Common myeloid progenitor, CD34-positive (primary cell): Measurements from ENCODE around the gene GSG1L.
A peak's percentile ranks its signal among the peaks of the same experiment; 100 is the strongest.
"Not testable (repeated sequence)": the region's sequence is repeated elsewhere in the genome, so short reads cannot be mapped to it uniquely, and the experiment has no call there.

Experiments
- CTCF ChIA-PET: fragments of 350-600 bp; sonication (Branson Sonifier 250); formaldehyde crosslinking; loops from one replicate; lab custom pipeline; 2021; ENCODE audit warnings: antibody characterized with exemption; lab: Charles Lee
- POLR2A ChIA-PET: fragments of 350-600 bp; sonication (Branson Sonifier 250); formaldehyde crosslinking; loops from one replicate; lab custom pipeline; 2021; ENCODE audit warnings: antibody characterized with exemption; lab: Charles Lee
- DNase-seq, 3 donors: peaks; one replicate each; pipeline versions ENCODE4 v3.0.0 to v3.0.0-alpha.2; 2013
- H3K27ac ChIP-seq, 2 experiments: 1 replicate in 1 of 2; 2 replicates in 1 of 2; pipeline ENCODE4 v1.7.0; 2013; ENCODE audit warnings: inconsistent platforms in 2 of 2, low read length in 2 of 2, mild to moderate bottlenecking in 2 of 2, low read depth in 1 of 2, moderate library complexity in 1 of 2; ENCODE audit not compliant: severe bottlenecking in 2 of 2, insufficient read depth in 1 of 2, poor library complexity in 1 of 2
- H3K27me3 ChIP-seq, 5 experiments: replicated peaks in 2 of 5; 1 replicate in 3 of 5; 2 replicates in 2 of 5; pipeline versions ENCODE4 v1.6.1 to v1.7.0; 2013; ENCODE audit warnings: low read length in 4 of 5, mild to moderate bottlenecking in 2 of 5, moderate library complexity in 2 of 5, inconsistent platforms in 1 of 5; ENCODE audit not compliant: insufficient read depth in 5 of 5, control insufficient read depth in 4 of 5
- H3K36me3 ChIP-seq, 4 experiments: 1 replicate in 2 of 4; 2 replicates in 2 of 4; pipeline versions ENCODE4 v1.6.1 to v1.7.0; 2013; ENCODE audit warnings: low read length in 3 of 4, control low read depth in 1 of 4, mild to moderate bottlenecking in 1 of 4; ENCODE audit not compliant: control insufficient read depth in 4 of 4, insufficient read depth in 4 of 4
- H3K4me1 ChIP-seq, 4 experiments: 1 replicate in 3 of 4; 2 replicates in 1 of 4; pipeline versions ENCODE4 v1.6.1 to v1.7.1; 2013; ENCODE audit warnings: low read length in 3 of 4, mild to moderate bottlenecking in 3 of 4, control low read depth in 1 of 4, inconsistent platforms in 1 of 4, moderate library complexity in 1 of 4; ENCODE audit not compliant: control insufficient read depth in 4 of 4, insufficient read depth in 4 of 4; ENCODE audit errors: control extremely low read depth in 1 of 4
- H3K4me3 ChIP-seq, 7 experiments: 1 replicate in 4 of 7; 2 replicates in 3 of 7; pipeline versions ENCODE4 v1.5.1 to v1.7.0; 2013; ENCODE audit warnings: mild to moderate bottlenecking in 7 of 7, low read length in 6 of 7, moderate library complexity in 6 of 7, inconsistent platforms in 2 of 7, low read depth in 2 of 7, control low read depth in 1 of 7; ENCODE audit not compliant: insufficient read depth in 4 of 7, control insufficient read depth in 1 of 7; ENCODE audit errors: extremely low read depth in 1 of 7
- H3K9me3 ChIP-seq, 5 experiments: 1 replicate in 4 of 5; 2 replicates in 1 of 5; pipeline versions ENCODE4 v1.6.1 to v1.7.1; 2013; ENCODE audit warnings: low read length in 4 of 5, mild to moderate bottlenecking in 2 of 5, inconsistent platforms in 1 of 5, low read depth in 1 of 5, moderate library complexity in 1 of 5; ENCODE audit not compliant: control insufficient read depth in 4 of 5, insufficient read depth in 2 of 5; ENCODE audit errors: control extremely low read depth in 1 of 5
- WGBS: methylation state at CpG from one replicate; pipeline ENCODE4 v1.1.5; 2013; ENCODE audit not compliant: insufficient coverage; 5-methylcytosine and 5-hydroxymethylcytosine counted together

The GSG1L gene

DNA sequence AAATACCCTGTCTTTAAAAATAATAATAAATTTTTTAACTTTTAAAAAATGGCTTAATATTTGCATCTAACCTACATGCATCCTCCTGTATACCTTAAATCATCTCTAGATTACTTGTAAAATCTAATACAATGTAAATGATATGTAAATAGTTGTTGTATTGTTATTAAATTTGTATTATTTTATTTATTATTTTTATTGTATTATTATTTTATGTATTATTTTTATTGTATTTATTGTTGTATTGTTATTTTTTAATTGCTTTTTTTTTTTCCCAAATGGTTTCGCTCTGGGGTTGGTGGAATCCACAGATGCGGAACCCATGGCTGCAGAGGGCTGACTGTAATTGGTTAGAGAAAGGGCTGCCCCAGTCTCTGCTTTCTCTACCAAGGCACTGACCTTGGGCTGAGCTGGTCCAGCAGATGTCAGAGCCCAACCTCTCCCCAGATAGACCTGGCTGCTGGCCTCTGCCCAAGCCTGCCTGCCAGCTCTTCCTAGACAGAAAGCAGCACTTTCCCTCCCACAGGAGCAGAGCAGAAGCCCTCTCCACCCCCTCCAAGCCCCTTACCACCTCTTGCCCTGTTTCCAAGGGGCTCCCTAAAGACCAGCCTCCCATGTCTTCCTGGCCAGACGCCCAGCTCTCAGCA is 183.8 kb downstream of the GSG1L start:
- H3K27ac ChIP-seq: no peak overlapping the region
- no peaks in the 10 kb centered on the region for H3K4me1 ChIP-seq
- no peak for DNase-seq
- ChIA-PET CTCF (no interaction called here), POLR2A (no interaction called here)
- no peaks in the 10 kb centered on the region for H3K27me3 ChIP-seq
- peaks cover 0 to 22% (median 9%) of the 10 kb centered on the region in 5 experiments for H3K9me3 ChIP-seq
- WGBS: 96% methylated on average over 3 of the region's 3 CpGs
- H3K4me3 ChIP-seq: no peak overlapping the region
- no peaks in the 10 kb centered on the region for H3K36me3 ChIP-seq

DNA sequence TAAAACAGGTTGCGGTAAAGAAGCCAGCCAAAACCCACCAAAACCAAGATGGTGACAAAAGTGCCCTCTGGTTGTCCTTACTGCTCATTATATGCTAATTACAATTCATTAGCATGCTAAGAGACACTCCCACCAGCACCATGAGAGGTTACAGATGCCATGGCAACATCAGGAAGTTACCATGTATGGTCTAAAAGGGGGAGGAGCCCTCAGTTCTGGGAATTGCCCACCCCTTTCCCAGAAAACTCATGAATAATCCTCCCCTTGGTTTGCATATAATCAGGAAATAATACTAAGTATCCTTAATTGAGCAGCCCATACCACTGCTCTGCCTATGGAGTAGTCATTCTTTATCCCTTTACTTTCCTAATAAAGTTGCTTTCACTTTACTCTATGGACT is 190.9 kb downstream of the GSG1L start:
- H3K36me3 ChIP-seq, CTCF ChIA-PET, H3K4me1 ChIP-seq, H3K4me3 ChIP-seq, POLR2A ChIA-PET, DNase-seq, H3K27ac ChIP-seq, H3K27me3 ChIP-seq: not testable (repeated sequence)
- peaks cover 0 to 30% (median 25%) of the 10 kb centered on the region in 5 experiments for H3K9me3 ChIP-seq
- WGBS: 100% methylated on average over 1 of the region's 1 CpG

DNA sequence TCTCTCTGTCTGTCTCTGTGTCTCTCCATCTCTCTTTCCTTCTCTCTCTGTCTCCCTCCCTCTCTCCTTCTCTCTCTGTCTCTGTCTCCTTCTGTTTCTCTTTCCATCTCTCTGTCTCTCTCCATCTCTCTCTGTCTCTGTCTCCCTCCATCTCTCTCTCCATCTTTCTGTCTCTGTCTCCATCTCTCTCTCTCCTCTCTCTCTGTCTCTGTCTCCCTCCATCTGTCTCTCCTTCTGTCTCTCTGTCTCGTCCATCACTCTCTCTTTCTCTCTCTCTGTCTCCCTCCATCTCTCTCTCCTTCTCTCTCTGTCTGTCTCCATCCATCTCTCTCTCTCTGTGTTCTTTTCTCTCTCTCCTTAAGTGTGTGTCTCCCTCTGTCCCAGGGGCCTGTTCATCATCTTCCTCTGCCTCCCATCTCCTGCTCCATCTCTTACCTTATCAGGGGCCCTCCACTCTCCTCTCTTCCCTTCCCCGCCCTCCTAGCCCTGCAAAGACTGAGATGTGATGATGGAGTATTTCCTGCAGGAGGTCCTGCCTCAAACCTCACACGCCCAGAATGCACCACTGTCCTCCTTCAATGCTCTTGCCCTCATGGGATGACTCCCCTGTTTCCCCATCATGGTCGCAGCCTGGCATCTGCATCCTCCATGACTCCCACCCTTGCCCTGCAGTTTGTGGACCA is 193.3 kb downstream of the GSG1L start:
- POLR2A ChIA-PET: no interaction called here
- no peak for DNase-seq
- CTCF ChIA-PET: no interaction called here
- H3K4me3 ChIP-seq: no peak overlapping the region
- 58% methylated on average over 3 of the region's 4 CpGs for WGBS
- H3K27ac ChIP-seq: no peak overlapping the region
- H3K27me3 ChIP-seq: no peaks in the 10 kb centered on the region
- peaks cover 0 to 2% (median 0%) of the 10 kb centered on the region in 4 experiments for H3K4me1 ChIP-seq
- H3K36me3 ChIP-seq: no peaks in the 10 kb centered on the region
- H3K9me3 ChIP-seq: peaks cover 0 to 22% (median 19%) of the 10 kb centered on the region in 5 experiments

DNA sequence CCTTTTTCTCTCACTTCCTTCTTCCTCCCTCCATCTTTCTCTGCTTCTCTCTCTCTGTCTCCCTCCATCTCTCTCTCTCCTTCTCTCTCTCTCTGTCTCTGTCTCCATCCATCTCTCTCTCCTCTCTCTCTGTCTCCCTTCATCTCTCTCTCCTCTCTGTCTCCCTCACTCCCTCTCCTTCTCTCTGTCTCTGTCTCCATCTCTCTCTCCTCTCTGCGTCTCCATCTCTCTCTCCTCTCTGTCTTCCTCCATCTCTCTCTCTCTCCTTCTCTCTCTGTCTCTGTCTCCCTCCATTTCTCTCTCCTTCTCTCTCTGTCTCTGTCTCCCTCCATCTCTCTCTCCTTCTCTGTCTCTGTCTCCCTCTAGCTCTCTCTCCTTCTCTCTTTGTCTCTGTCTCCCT is 194.1 kb downstream of the GSG1L start:
- ChIA-PET POLR2A (no interaction called here), CTCF (no interaction called here)
- Histone ChIP-seq H3K36me3 (no peaks in the 10 kb centered on the region), H3K4me3 (no peak overlapping the region), H3K9me3 (peaks cover 0 to 13% (median 11%) of the 10 kb centered on the region in 5 experiments), H3K4me1 (peaks cover 0 to 2% (median 0%) of the 10 kb centered on the region in 4 experiments), H3K27me3 (no peaks in the 10 kb centered on the region), H3K27ac (no peak overlapping the region)
- DNase-seq: no peak
- 96% methylated on average over 1 of the region's 1 CpG for WGBS

DNA sequence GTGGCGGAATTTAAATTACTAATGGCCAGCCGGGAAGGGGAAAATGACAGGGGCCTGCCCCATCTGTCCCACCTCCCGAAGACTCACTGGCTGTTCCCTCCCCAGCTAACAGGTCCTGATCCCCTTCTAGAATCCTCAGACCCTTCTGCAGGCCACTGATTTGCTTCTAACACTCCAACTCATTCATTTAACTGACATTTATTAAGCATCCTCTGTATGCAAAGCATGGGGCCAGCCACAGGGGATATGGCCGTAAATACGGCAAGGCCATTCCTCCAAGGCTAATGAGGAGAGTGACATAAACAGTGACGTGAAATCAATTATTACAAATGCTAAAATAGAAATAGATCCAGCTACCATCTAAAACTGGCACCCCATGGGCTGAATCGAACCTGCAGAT is 195.3 kb downstream of the GSG1L start:
- POLR2A ChIA-PET: no interaction called here
- Histone ChIP-seq H3K4me1 (peaks cover 0 to 2% (median 0%) of the 10 kb centered on the region in 4 experiments), H3K9me3 (peaks cover 0 to 10% (median 2%) of the 10 kb centered on the region in 5 experiments), H3K27me3 (no peaks in the 10 kb centered on the region), H3K4me3 (no peak overlapping the region), H3K27ac (no peak overlapping the region), H3K36me3 (no peaks in the 10 kb centered on the region)
- WGBS: 93% methylated on average over 2 of the region's 7 CpGs
- CTCF ChIA-PET: no interaction called here
- no peak for DNase-seq

DNA sequence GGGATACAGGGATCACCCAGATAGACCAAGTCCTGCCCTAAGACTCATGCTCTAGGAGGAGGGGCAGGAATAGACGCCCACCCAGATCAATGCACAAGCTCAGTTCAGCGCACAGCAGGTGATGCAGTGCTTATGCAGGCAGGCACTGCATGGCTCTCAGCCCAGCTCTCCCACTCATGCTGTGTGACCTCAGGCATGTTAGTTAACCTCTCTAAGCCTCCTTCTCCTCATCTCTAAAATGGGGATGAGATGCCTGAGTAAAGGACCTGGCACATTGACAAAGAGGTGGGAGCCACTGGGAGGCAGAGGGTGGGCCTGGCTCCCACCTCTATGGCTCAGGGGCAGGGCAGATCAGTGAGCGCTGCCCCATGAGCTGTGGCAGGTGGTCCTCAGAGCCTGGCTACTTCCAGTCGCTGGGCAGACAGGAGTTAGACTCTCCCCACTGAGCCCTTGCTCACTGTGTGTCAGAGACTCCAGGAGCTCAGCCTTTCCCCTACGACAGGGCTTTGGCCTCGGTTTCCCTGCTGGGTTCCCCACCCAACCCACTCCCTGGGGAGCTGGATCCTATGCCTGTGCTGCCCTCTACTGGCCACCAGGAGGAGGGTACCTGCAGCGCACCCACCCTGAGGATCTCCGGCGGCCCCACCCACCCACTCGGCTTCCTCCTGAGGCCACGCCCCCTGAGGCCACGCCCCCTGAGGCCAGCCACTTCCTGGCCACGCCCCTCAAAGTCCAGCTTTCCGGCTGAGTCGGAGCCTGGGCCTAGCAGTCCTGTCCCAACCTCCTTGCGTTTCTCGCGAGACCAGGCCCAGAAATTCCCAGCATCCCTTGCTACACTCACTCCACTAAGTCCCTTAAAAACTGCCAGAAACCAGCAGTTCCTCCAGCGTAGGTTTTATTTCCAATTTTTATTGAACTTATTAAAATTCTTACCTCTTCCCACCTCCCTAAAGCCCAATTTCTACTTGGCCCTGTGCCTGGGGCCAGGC is 196.1 kb downstream of the GSG1L start:
- POLR2A ChIA-PET: no interaction called here
- 46% methylated on average over 19 of the region's 19 CpGs for WGBS
- Histone ChIP-seq H3K9me3 (peaks cover 1 to 10% (median 2%) of the 10 kb centered on the region in 5 experiments), H3K36me3 (no peaks in the 10 kb centered on the region), H3K4me1 (peaks cover 0 to 2% (median 0%) of the 10 kb centered on the region in 4 experiments), H3K27ac (no peak overlapping the region), H3K4me3 (no peak overlapping the region), H3K27me3 (no peaks in the 10 kb centered on the region)
- CTCF ChIA-PET: interaction anchor here (1.5 kb wide), 1 partner anchor 204 kb away, joined by 4 read pairs; no protein-coding TSS in a partner anchor
- peak; percentile 61 to 69 (median 63) for DNase-seq
